SIG-M5 (cell line): ENCODE results near the gene ADGRL3.

ENCODE experiments used
- DNase-seq: peaks from one replicate; lab custom pipeline; 2025; lab: John Stamatoyannopoulos, UW

Gene ADGRL3

GRCh38 chr4:61200187-61200915, at the start of gene ADGRL3:
Gene ADGRL3 (plus strand): TSS chr4:61200326.
- no peak for DNase-seq

GRCh38 chr4:61152433-61152832, 47.7 kb upstream of the ADGRL3 start:
- no peak for DNase-seq

DNA sequence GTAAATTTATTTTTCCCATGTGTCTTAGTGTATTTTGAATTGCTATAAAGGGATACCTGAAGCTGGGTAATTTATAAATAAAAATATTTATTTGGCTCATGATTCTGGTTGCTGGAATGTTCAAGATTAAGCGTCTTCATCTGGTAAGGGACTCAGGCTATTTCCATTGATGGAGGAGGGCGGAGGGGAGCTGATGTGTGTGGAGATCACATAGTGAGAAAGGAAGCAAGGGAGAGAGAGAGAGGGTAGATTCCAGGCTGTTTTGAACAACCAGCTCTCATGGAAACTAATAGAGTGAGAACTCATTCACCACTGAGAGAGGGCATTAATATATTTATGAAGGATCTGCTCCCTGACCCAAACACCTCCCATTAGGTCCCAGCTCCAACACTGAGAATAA, 39.6 kb upstream of the ADGRL3 start:
- no peak for DNase-seq

DNA sequence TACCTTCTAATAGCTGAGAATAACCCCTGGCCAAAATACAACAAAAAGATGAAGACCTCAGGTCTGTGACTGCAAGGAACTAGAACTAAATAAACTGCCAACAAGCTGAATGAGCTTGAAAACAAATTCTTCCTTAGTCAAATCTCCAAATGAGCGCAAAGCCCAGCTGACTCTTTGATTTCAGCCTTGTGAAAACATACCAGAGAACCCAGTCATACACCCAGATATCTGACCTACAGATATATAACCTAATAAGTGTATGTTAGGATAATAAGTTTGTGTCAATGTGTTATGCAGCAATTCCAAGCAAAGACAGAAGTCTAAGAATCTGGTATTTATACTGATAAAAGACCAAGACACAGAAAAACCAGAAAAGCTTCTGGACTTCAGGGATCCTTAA, 38.0 kb upstream of the ADGRL3 start:
- no peak for DNase-seq

DNA sequence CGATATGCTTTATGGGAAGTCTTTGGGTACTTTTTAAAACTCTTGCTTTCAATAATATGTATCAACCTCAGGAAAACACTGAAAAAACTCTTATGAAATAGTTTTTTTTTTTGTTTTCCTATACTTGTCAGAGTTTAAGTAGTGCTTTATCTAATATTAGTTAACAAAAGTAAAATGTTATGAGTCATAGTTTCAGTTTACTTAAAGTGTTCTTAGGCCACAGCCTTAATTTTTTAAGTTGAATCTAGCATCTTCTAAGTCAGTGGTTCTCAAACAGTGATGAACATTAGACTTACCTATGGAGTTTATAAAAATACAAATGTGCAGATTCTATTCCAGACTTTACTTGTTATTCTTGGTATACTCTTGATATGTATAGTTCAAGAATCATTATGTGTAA, 26.3 kb upstream of the ADGRL3 start:
- DNase-seq = no peak

DNA sequence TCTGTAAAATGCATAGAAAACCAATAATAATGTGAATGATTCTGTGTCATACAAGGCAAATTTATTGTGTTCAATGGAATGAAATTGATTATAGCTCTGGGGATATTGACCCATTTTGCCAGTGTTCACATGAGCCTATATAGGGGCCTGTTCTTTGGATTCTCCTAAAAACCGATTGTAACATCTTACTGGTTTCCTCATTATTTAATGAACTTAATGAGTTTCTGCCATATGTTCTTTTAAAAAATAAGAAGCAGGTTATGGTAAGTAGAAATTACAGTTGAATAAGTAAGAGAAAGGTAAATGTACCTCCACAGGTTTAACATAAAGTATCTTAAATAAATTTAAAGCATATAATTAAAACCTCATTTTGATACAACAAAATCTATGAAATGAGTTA, 24.6 kb upstream of the ADGRL3 start:
- no peak for DNase-seq

DNA sequence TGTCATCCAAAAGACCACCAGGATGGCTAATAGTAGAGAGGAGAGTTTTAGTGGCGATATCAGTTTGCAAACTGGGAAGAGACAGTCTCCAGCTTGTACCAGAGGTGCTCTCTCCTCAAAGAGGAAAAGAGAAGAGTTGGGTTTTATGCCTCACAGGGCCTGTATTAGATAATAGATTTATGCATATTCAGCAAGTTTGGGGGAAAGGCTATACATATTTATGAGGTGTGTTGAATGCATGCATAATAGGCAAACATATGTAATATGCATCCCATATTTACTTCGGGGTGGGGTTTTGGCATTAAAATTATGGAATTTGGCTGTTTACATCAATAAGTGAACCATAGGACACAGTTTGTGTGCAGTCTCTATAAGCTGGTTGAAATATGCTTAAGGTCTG, 22.8 kb upstream of the ADGRL3 start:
- no peak for DNase-seq

GRCh38 chr4:61180405-61180804, 19.7 kb upstream of the ADGRL3 start:
- no peak for DNase-seq

DNA sequence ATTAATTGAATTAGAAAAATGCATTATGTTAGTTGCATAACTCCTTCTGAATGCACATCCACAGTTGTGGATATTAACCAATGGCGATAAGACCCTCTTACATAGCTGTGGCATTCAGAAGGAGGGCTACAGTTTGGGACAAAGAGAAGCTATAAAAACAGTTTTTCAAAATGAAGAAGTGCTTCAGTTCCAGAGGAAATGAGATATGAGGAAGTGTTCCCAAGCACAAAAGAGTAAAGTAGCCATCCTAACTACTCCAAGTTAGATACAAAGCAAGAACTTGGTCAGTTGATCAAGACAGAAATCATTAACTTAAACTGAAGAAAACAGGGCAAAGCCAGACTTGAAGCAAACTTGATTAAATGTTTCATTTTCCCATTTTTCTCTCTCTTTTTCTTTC, 17.2 kb upstream of the ADGRL3 start:
- DNase-seq = no peak

DNA sequence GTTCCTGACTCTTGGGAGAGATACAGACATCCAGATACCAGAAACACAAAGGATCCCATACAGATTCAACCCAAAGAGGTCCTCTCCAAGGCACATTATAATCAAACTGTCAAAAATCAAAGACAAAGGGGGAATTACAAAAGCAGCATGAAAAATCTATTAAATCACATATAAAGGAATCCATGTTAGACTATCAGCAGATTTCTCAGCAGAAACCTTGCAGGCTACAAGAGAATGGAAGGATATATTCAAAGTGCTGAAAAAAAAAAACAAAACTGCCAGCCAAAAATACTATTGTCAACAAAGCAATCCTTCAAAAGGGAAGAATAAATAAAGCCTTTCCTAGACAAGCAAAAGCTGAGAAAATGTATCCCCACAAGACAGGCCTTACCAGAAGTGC, 14.8 kb upstream of the ADGRL3 start:
- DNase-seq = no peak

DNA sequence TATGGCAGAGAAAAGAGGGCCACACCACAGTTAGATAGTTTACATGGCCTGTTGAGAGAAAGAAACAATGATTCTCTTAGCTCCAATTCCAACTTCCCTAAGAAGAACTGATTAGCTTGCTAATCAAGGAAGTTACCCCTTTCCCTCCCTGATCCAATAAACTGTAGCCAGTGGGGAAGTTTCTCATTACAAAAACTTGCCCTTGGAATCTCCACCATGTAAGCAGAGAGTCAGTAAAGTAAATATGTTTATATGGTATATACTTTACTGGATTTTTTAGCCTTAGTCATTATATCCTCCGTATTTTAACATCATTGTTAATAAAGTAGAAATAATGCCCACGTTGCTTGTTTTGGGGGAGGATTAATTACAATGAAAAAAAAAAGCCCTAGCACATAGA, 7.7 kb upstream of the ADGRL3 start:
- DNase-seq = no peak

- DNase-seq = no peak
These were observed 6.3 kb upstream of the ADGRL3 start for GRCh38 chr4:61193863-61194262.

DNA sequence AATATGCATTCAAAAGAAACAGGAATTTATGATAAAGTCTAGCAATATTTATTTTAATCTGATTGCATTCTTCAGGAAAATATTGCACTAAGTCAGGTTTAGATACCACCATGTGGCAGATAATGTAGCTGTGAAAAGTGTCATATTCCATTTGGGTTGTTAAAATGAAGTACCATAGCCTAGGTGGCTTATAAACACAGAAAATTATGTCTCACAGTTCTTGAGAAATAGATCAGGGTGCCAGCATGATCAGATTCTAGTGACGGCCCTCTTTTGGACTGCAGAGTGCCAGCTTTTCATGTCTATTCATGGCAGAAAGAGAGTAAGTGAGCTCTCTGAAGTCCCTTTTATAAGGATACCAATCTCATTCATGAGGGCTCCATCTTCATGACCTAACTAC, 5.6 kb upstream of the ADGRL3 start:
- DNase-seq = no peak

DNA sequence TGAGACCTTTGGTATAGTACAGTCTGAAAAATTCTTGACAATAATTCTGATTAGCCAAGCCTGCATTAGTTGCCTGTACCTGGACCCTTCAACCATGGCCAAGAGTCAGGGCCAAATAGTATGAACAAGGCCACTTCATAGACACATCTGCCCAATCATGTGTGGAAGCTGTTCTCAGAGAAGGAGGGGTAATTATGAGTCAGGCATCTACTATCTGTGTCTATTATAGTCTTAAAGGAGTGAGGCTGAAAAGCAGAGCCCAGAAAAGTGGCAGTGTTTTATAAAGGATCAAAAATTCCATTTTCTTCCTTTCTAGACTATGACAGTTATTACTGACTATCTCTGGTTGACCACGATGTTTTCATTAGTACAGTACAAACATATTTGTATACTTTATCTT, 5.0 kb upstream of the ADGRL3 start:
- DNase-seq = no peak

DNA sequence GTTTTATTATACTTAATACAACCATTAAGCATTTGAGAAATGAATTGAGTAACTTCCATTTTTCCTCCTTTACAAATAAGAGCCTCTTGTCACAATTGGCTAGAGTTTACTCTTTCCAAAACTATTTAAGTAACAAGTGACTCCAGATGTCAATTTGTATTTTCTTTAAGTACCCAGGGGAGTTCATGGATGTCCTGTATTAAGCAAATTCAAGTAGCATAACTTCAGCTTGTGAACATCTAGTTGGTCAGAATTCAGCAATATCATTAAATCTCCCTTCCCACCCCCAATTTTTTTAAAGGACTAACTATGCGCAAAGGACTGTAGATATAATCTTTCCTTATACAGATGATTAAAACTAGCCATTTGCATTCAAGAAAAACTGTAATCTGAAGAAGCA, 1.4 kb upstream of the ADGRL3 start:
- DNase-seq = no peak

- no peak for DNase-seq
These were observed 296 bp upstream of the ADGRL3 start for GRCh38 chr4:61199873-61200186.

DNA sequence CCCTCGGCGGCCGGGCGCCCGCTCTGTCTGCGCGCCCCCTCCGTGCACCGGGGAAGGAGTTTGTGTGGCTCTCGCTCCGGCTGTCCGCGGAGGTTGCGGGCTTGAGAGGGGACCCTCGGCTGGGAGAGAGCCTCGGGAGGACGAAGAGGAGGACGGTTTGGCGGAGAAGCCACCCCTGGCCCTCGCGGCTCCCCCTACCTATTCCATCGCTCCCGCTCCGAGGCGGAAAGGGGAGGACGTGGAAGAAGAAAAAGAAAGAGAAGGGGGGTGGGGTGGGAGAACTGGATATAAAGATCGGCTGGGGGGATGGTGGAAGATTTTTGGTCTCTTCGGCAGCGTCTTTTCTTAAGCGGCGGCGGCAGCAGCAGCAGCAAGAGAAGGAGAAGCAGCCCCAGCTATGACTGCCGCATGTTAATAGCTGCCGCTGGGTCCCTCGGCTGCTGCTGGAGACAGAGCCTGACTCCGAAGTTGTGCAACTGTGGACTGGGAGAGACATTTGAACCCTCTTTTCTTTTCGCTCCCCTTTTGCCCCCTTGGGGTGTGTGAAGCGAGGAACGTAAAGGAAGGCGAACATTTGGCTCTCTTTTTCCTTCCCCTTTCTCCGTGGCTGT, 895 bp downstream of the ADGRL3 start:
- no peak for DNase-seq

DNA sequence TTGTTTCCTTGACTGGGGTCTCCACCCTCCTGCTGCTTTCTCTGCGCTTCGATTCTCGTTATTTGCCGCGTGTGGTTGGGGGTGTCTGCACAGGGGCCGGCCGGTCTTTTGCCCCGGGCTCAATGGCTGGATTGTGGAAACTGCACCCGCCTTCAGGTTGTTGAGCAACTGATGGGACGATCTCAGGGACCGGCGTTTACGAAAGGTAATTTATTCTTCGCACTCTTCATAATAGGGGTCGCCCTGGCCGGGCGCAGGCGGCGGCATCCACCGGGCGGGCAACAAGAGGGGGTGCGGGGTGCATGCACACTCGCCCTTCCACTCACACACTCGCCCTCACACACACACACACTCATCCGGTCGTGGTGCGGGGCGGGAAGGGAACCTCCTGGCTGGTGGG, 1.4 kb downstream of the ADGRL3 start:
- DNase-seq = no peak

DNA sequence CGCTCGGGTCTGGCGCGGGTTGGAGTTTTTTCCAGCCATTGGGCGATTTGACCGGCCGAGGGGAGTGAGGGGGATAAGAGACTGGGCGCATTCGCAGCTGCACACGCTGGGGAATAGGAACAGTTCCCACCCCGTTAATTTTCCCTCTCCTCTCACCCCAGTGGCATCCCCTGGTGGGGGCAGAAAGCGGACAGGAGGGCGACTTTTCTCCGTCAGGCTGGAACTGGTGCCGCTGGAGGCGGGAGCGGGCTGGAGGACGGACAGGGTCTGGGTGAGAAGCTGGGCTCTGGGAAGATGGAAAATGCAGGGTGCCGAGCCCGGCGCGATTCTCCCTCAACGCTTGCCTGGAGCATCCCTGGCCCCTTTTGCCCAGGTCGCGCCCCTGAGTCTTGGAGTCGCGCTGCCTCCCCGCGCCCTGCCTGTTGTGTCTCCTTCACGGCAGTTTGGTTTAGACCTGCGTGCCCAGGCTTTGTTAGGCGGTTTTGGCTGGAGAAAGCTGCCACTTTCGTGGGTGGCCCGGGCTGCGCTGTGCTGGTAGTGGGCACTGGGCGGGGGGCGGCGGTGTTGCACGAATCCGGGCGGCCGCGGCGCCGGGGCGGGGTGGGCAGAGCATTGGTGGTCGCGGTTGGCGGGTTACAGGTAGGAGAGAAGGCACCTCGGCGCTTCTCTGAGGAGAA, 2.0 kb downstream of the ADGRL3 start:
- DNase-seq = no peak

DNA sequence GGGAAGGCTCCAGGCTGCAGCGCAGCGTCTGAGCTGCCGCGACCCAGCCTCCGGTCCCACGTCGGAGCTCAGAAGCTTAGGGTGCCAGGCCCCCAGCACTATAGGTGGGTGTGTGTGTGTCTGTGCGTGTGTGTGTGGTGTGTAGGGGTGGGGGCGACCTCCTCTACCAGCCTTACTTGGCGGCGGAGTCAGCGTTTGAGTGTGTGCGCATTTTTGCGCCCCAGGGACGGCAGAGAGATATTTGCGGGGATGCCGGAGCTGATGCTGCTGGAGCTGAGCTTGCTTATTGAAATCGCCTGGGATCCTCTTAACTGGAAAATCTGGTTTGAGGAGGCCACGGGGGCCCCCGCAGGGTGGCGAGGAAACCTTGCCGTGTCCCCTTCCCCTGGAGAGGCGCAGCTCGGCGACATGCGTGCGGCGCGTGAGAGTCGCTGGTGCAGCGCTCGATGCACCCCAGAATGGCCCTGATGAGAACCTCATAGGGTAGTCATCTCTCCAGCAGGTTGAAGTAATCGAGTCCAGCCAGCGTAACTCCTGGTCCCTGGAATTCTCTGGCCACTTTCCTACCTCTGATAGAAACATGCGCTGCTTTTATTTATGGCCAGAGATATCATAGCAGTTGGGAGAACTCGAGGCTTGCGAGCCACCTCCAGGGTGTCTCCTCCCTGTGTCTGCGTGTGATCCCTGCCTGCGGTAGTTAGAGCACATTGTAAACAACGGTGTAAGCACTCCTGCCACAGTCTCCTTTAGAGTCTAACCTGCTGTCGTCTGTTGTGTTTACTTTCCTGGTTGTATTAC, 2.7 kb downstream of the ADGRL3 start:
- no peak for DNase-seq

- no peak for DNase-seq
These were observed 3.3 kb downstream of the ADGRL3 start for GRCh38 chr4:61203436-61203790.

GRCh38 chr4:61204353-61205060, 4.4 kb downstream of the ADGRL3 start:
- no peak for DNase-seq
